ENCODE results near the gene SULF2.
A peak's percentile ranks its signal among the peaks of the same experiment; 100 is the strongest.

Gene SULF2

GRCh38 chr20:47684306-47685080 lies 100.8 kb downstream of the SULF2 start:
- Histone ChIP-seq H3K4me1 (ENCODE audit: control insufficient read depth, insufficient read depth, low read length) (no peaks in the 10 kb centered on the region), H3K9me3 (ENCODE audit: control insufficient read depth, insufficient read depth, low read length) (no peaks in the 10 kb centered on the region), H3K27ac (ENCODE audit: low read length) (no peak overlapping the region), H3K4me3 (ENCODE audit: low read length) (no peak overlapping the region), H3K36me3 (ENCODE audit: control insufficient read depth, insufficient read depth, low read length) (no peaks in the 10 kb centered on the region), H3K27me3 (ENCODE audit: control insufficient read depth, insufficient read depth, low read length) (no peaks in the 10 kb centered on the region)
- no CpG with 5 or more reads among the region's 26 CpGs for WGBS (ENCODE audit: insufficient coverage, insufficient read length)
- no peak for DNase-seq (ENCODE audit: low read depth, low spot score)

- Histone ChIP-seq H3K27me3 (ENCODE audit: control insufficient read depth, insufficient read depth, low read length) (no peaks in the 10 kb centered on the region), H3K27ac (ENCODE audit: low read length) (no peak overlapping the region), H3K4me3 (ENCODE audit: low read length) (no peak overlapping the region), H3K9me3 (ENCODE audit: control insufficient read depth, insufficient read depth, low read length) (no peaks in the 10 kb centered on the region), H3K36me3 (ENCODE audit: control insufficient read depth, insufficient read depth, low read length) (no peaks in the 10 kb centered on the region), H3K4me1 (ENCODE audit: control insufficient read depth, insufficient read depth, low read length) (no peaks in the 10 kb centered on the region; the same call in 1 of the 2 replicates)
- no CpG with 5 or more reads among the region's 19 CpGs for WGBS (ENCODE audit: insufficient coverage, insufficient read length)
- no peak for DNase-seq (ENCODE audit: low read depth, low spot score)
Measured at GRCh38 chr20:47682916-47683315, 102.4 kb downstream of the SULF2 start.

GRCh38 chr20:47682028-47682783 lies 103.1 kb downstream of the SULF2 start:
- WGBS (ENCODE audit: insufficient coverage, insufficient read length): no CpG with 5 or more reads among the region's 22 CpGs
- no peak for DNase-seq (ENCODE audit: low read depth, low spot score)
- Histone ChIP-seq H3K4me3 (ENCODE audit: low read length) (no peak overlapping the region), H3K27ac (ENCODE audit: low read length) (no peak overlapping the region), H3K36me3 (ENCODE audit: control insufficient read depth, insufficient read depth, low read length) (no peaks in the 10 kb centered on the region), H3K4me1 (ENCODE audit: control insufficient read depth, insufficient read depth, low read length) (no peaks in the 10 kb centered on the region; the same call in 1 of the 2 replicates), H3K27me3 (ENCODE audit: control insufficient read depth, insufficient read depth, low read length) (no peaks in the 10 kb centered on the region), H3K9me3 (ENCODE audit: control insufficient read depth, insufficient read depth, low read length) (no peaks in the 10 kb centered on the region)

GRCh38 chr20:47680804-47681529 lies 104.3 kb downstream of the SULF2 start:
- Histone ChIP-seq H3K4me1 (ENCODE audit: control insufficient read depth, insufficient read depth, low read length) (no peaks in the 10 kb centered on the region; the same call in 1 of the 2 replicates), H3K27me3 (ENCODE audit: control insufficient read depth, insufficient read depth, low read length) (no peaks in the 10 kb centered on the region), H3K4me3 (ENCODE audit: low read length) (no peak overlapping the region), H3K27ac (ENCODE audit: low read length) (no peak overlapping the region), H3K9me3 (ENCODE audit: control insufficient read depth, insufficient read depth, low read length) (no peaks in the 10 kb centered on the region), H3K36me3 (ENCODE audit: control insufficient read depth, insufficient read depth, low read length) (no peaks in the 10 kb centered on the region)
- no peak for DNase-seq (ENCODE audit: low read depth, low spot score)
- no CpG with 5 or more reads among the region's 6 CpGs for WGBS (ENCODE audit: insufficient coverage, insufficient read length)

GRCh38 chr20:47679462-47679861 lies 105.8 kb downstream of the SULF2 start:
- H3K27ac ChIP-seq (ENCODE audit: low read length): no peak overlapping the region
- no peaks in the 10 kb centered on the region for H3K27me3 ChIP-seq (ENCODE audit: control insufficient read depth, insufficient read depth, low read length)
- no peak overlapping the region for H3K4me3 ChIP-seq (ENCODE audit: low read length)
- whole genome bisulfite sequencing (ENCODE audit: insufficient coverage, insufficient read length): no CpG with 5 or more reads among the region's 4 CpGs
- no peaks in the 10 kb centered on the region for H3K9me3 ChIP-seq (ENCODE audit: control insufficient read depth, insufficient read depth, low read length)
- H3K4me1 ChIP-seq (ENCODE audit: control insufficient read depth, insufficient read depth, low read length): no peaks in the 10 kb centered on the region; the same call in 1 of the 2 replicates
- no peak for DNase-seq (ENCODE audit: low read depth, low spot score)
- no peaks in the 10 kb centered on the region for H3K36me3 ChIP-seq (ENCODE audit: control insufficient read depth, insufficient read depth, low read length)

GRCh38 chr20:47678536-47678935 lies 106.7 kb downstream of the SULF2 start:
- H3K4me3 ChIP-seq (ENCODE audit: low read length): no peak overlapping the region
- H3K36me3 ChIP-seq (ENCODE audit: control insufficient read depth, insufficient read depth, low read length): no peaks in the 10 kb centered on the region
- no peak overlapping the region for H3K27ac ChIP-seq (ENCODE audit: low read length)
- DNase-seq (ENCODE audit: low read depth, low spot score): no peak
- no CpG with 5 or more reads among the region's 17 CpGs for WGBS (ENCODE audit: insufficient coverage, insufficient read length)
- no peaks in the 10 kb centered on the region for H3K9me3 ChIP-seq (ENCODE audit: control insufficient read depth, insufficient read depth, low read length)
- H3K4me1 ChIP-seq (ENCODE audit: control insufficient read depth, insufficient read depth, low read length): no peaks in the 10 kb centered on the region; the same call in 1 of the 2 replicates
- H3K27me3 ChIP-seq (ENCODE audit: control insufficient read depth, insufficient read depth, low read length): no peaks in the 10 kb centered on the region

- Histone ChIP-seq H3K36me3 (ENCODE audit: control insufficient read depth, insufficient read depth, low read length) (no peaks in the 10 kb centered on the region), H3K9me3 (ENCODE audit: control insufficient read depth, insufficient read depth, low read length) (no peaks in the 10 kb centered on the region), H3K4me3 (ENCODE audit: low read length) (no peak overlapping the region), H3K4me1 (ENCODE audit: control insufficient read depth, insufficient read depth, low read length) (no peaks in the 10 kb centered on the region; the same call in 1 of the 2 replicates), H3K27me3 (ENCODE audit: control insufficient read depth, insufficient read depth, low read length) (no peaks in the 10 kb centered on the region), H3K27ac (ENCODE audit: low read length) (no peak overlapping the region)
- WGBS (ENCODE audit: insufficient coverage, insufficient read length): no CpG with 5 or more reads among the region's 15 CpGs
- DNase-seq (ENCODE audit: low read depth, low spot score): peak; percentile 63
Measured at GRCh38 chr20:47677635-47678453, 107.4 kb downstream of the SULF2 start.

- no CpG with 5 or more reads among the region's 18 CpGs for WGBS (ENCODE audit: insufficient coverage, insufficient read length)
- Histone ChIP-seq H3K4me3 (ENCODE audit: low read length) (no peak overlapping the region), H3K36me3 (ENCODE audit: control insufficient read depth, insufficient read depth, low read length) (no peaks in the 10 kb centered on the region), H3K4me1 (ENCODE audit: control insufficient read depth, insufficient read depth, low read length) (no peaks in the 10 kb centered on the region; the same call in none of the 2 replicates), H3K9me3 (ENCODE audit: control insufficient read depth, insufficient read depth, low read length) (no peaks in the 10 kb centered on the region), H3K27me3 (ENCODE audit: control insufficient read depth, insufficient read depth, low read length) (no peaks in the 10 kb centered on the region), H3K27ac (ENCODE audit: low read length) (no peak overlapping the region)
- no peak for DNase-seq (ENCODE audit: low read depth, low spot score)
Measured at GRCh38 chr20:47676912-47677634, 108.2 kb downstream of the SULF2 start.

- Histone ChIP-seq H3K9me3 (ENCODE audit: control insufficient read depth, insufficient read depth, low read length) (no peaks in the 10 kb centered on the region), H3K36me3 (ENCODE audit: control insufficient read depth, insufficient read depth, low read length) (no peaks in the 10 kb centered on the region), H3K27ac (ENCODE audit: low read length) (no peak overlapping the region), H3K4me3 (ENCODE audit: low read length) (no peak overlapping the region), H3K4me1 (ENCODE audit: control insufficient read depth, insufficient read depth, low read length) (no peaks in the 10 kb centered on the region; the same call in none of the 2 replicates), H3K27me3 (ENCODE audit: control insufficient read depth, insufficient read depth, low read length) (no peaks in the 10 kb centered on the region)
- no CpG with 5 or more reads among the region's 20 CpGs for WGBS (ENCODE audit: insufficient coverage, insufficient read length)
- no peak for DNase-seq (ENCODE audit: low read depth, low spot score)
Measured at GRCh38 chr20:47676219-47676721, 109.0 kb downstream of the SULF2 start.
